GM23338 (cell line): ENCODE results near the gene RGS3. TPM values are rescaled to one million over a fixed set of nuclear protein-coding genes. Genes with fewer than 3 reads are reported as not detected.
A peak's percentile ranks its signal among the peaks of the same experiment; 100 is the strongest.

ENCODE experiments used
- ATAC-seq: fragments of 200-7000 bp; cut with Tn5 transposase; 3 replicates; pipeline ENCODE4 v1.9.1; 2020
- DNase-seq: peaks from one replicate; pipeline ENCODE4 v3.0.0-alpha.2; 2015; ENCODE audit warnings: low spot score
- H2AFZ ChIP-seq: fragments of 200-600 bp; sonication (generic); 2 replicates; pipeline ENCODE4 v1.8.0; 2016; ENCODE audit warnings: antibody characterized with exemption, mild to moderate bottlenecking, moderate library complexity
- H3F3A ChIP-seq: fragments of 200-600 bp; sonication (generic); replicated peaks from 2 replicates; pipeline ENCODE4 v1.8.0; 2017; ENCODE audit warnings: antibody characterized with exemption, mixed run types, low read depth
- H3K27ac ChIP-seq: fragments of 200-600 bp; sonication (generic); 2 replicates; pipeline ENCODE4 v1.6.1; 2016; ENCODE audit warnings: low read depth
- H3K27me3 ChIP-seq: fragments of 200-600 bp; sonication (generic); 2 replicates; pipeline ENCODE4 v1.8.0; 2016; ENCODE audit warnings: mild to moderate bottlenecking, mixed run types, moderate library complexity; ENCODE audit not compliant: insufficient read depth
- H3K36me3 ChIP-seq: fragments of 200-600 bp; sonication (generic); 2 replicates; pipeline ENCODE4 v1.8.0; 2016; ENCODE audit warnings: mild to moderate bottlenecking; ENCODE audit not compliant: insufficient read depth
- H3K4me1 ChIP-seq: fragments of 200-600 bp; sonication (generic); 2 replicates; pipeline ENCODE4 v1.8.0; 2016; ENCODE audit warnings: mild to moderate bottlenecking, moderate library complexity; ENCODE audit not compliant: insufficient read depth
- H3K4me2 ChIP-seq: fragments of 200-600 bp; sonication (generic); 2 replicates; pipeline ENCODE4 v1.7.1; 2017; ENCODE audit warnings: mixed run types
- H3K4me3 ChIP-seq: fragments of 200-600 bp; sonication (generic); 2 replicates; pipeline ENCODE4 v1.6.1; 2016; ENCODE audit warnings: mixed run types
- H3K79me2 ChIP-seq: fragments of 200-600 bp; sonication (generic); replicated peaks from 2 replicates; pipeline ENCODE4 v1.8.0; 2017; ENCODE audit warnings: mild to moderate bottlenecking; ENCODE audit not compliant: insufficient read depth
- H3K9me2 ChIP-seq: fragments of 200-600 bp; sonication (generic); 2 replicates; pipeline ENCODE4 v1.8.0; 2017; ENCODE audit not compliant: insufficient read depth
- H4K20me1 ChIP-seq: fragments of 200-600 bp; sonication (generic); replicated peaks from 2 replicates; pipeline ENCODE4 v1.8.0; 2017; ENCODE audit warnings: mild to moderate bottlenecking; ENCODE audit not compliant: insufficient read depth
- H3K27ac Mint-ChIP-seq: 2 replicates; pipeline ENCODE4 v1.8.0; 2020; ENCODE audit warnings: inconsistent platforms, mild to moderate bottlenecking, moderate library complexity, mixed read lengths
- H3K27me3 Mint-ChIP-seq: 3 replicates; pipeline ENCODE4 v1.8.0; 2022; ENCODE audit warnings: low read depth, mild to moderate bottlenecking, moderate library complexity, mixed read lengths, inconsistent platforms; ENCODE audit not compliant: insufficient read depth, poor library complexity
- H3K36me3 Mint-ChIP-seq: 3 replicates; pipeline ENCODE4 v1.8.0; 2021; ENCODE audit warnings: low read depth, mild to moderate bottlenecking, inconsistent platforms, moderate library complexity, mixed read lengths
- H3K4me1 Mint-ChIP-seq: 3 replicates; pipeline ENCODE4 v1.8.0; 2020; ENCODE audit warnings: mild to moderate bottlenecking, inconsistent platforms, mixed read lengths
- H3K4me3 Mint-ChIP-seq: 3 replicates; pipeline ENCODE4 v1.8.0; 2021; ENCODE audit warnings: moderate library complexity, mild to moderate bottlenecking, inconsistent platforms, mixed read lengths
- H3K9me3 Mint-ChIP-seq: 3 replicates; pipeline ENCODE4 v1.8.0; 2020; ENCODE audit warnings: moderate library complexity, mild to moderate bottlenecking, inconsistent platforms, mixed read lengths
- CREB1 ChIP-seq: fragments of 250-450 bp; sonication (Bioruptor Pico); IDR thresholded peaks from 2 replicates; pipeline ENCODE4 v1.5.0; 2020; ENCODE audit warnings: low read depth, mild to moderate bottlenecking, moderate library complexity
- CTCF ChIP-seq, 2 experiments: fragments of 200-600 bp in 1 of 2; sonication (generic) in 1 of 2; conservative IDR thresholded peaks; 2 replicates each; pipeline versions ENCODE4 v1.5.1 to v1.6.1; 2016 to 2017; ENCODE audit warnings: antibody characterized with exemption in 2 of 2, low read depth in 2 of 2, mild to moderate bottlenecking in 2 of 2, moderate library complexity in 1 of 2
- ETS1 ChIP-seq: IDR thresholded peaks from 2 replicates; pipeline ENCODE4 v1.6.1; 2016; ENCODE audit warnings: antibody characterized with exemption
- EZH2 ChIP-seq: fragments of 200-600 bp; sonication (generic); IDR thresholded peaks from one replicate; pipeline ENCODE4 v1.8.0; 2017; ENCODE audit warnings: antibody characterized with exemption, mild to moderate bottlenecking, low read depth; ENCODE audit not compliant: unreplicated experiment
- EZH2phosphoT487 ChIP-seq: fragments of 200-600 bp; sonication (generic); IDR thresholded peaks from one replicate; pipeline ENCODE4 v1.8.1; 2018; ENCODE audit warnings: antibody characterized with exemption; ENCODE audit not compliant: unreplicated experiment
- JUNB ChIP-seq: IDR thresholded peaks from one replicate; pipeline ENCODE4 v1.6.1; 2016; ENCODE audit warnings: antibody characterized with exemption; ENCODE audit not compliant: unreplicated experiment
- NANOG ChIP-seq: IDR thresholded peaks from 2 replicates; pipeline ENCODE4 v1.6.1; 2016; ENCODE audit warnings: antibody characterized with exemption, borderline replicate concordance
- POLR2AphosphoS5 ChIP-seq: IDR thresholded peaks from 2 replicates; pipeline ENCODE4 v1.6.1; 2016; ENCODE audit warnings: antibody characterized with exemption, low read depth
- REST ChIP-seq: IDR thresholded peaks from one replicate; pipeline ENCODE4 v1.6.1; 2018; ENCODE audit warnings: antibody characterized with exemption; ENCODE audit not compliant: unreplicated experiment
- STAT1 ChIP-seq: IDR thresholded peaks from one replicate; pipeline ENCODE4 v1.6.1; 2016; ENCODE audit warnings: antibody characterized with exemption; ENCODE audit not compliant: unreplicated experiment
- ZNF114 ChIP-seq: fragments of 250-450 bp; sonication (Bioruptor Pico); IDR thresholded peaks from 2 replicates; pipeline ENCODE4 v1.5.0; 2020; ENCODE audit warnings: mild to moderate bottlenecking, moderate library complexity
- ZNF331 ChIP-seq: fragments of 250-450 bp; sonication (Bioruptor Pico); IDR thresholded peaks from 2 replicates; pipeline ENCODE4 v1.5.0; 2020; ENCODE audit warnings: low read depth, mild to moderate bottlenecking, moderate library complexity
- ZNF462 ChIP-seq: fragments of 250-450 bp; sonication (Bioruptor Pico); IDR thresholded peaks from 2 replicates; pipeline ENCODE4 v1.5.0; 2020; ENCODE audit warnings: mild to moderate bottlenecking, moderate library complexity
- polyA plus RNA-seq: library from polyadenylated mRNA; unstranded; fragments of >200 nt; fragmentation: Nextera tagmentation; extraction: Ambion mirVana; gene quantifications from 2 replicates; pipeline ENCODE4 v1.2.1, GENCODE V29; 2016
- total RNA-seq: library from RNA; depleted of rRNA; stranded (reverse); fragments of >200 nt; shearing (Covaris generic); gene quantifications from 2 replicates; pipeline ENCODE4 v1.2.3, GENCODE V29; 2014

Gene RGS3
- total and polyA plus RNA-seq, 2 experiments from 2014 or later, result 14.2 to 24.3 TPM

- H4K20me1 ChIP-seq, result no peaks in the 10 kb centered on the region
- no peaks in the 10 kb centered on the region for H3K27me3 ChIP-seq
- H3K79me2 ChIP-seq, result no peaks in the 10 kb centered on the region
- Mint-ChIP-seq H3K27me3 (no peaks in the 10 kb centered on the region), H3K4me3 (no peak overlapping the region), H3K9me3 (no peaks in the 10 kb centered on the region), H3K36me3 (peaks cover 3% of the 10 kb centered on the region), H3K4me1 (peaks cover 13% of the 10 kb centered on the region), H3K27ac (no peak overlapping the region)
- DNase-seq (no peak), ATAC-seq (peak; percentile 70)
- no peak overlapping the region for H3K27ac ChIP-seq
- H3K4me1 ChIP-seq, result no peaks in the 10 kb centered on the region
- H3K4me2 ChIP-seq, result no peak overlapping the region
- TF ChIP-seq ZNF462 (CRISPR knock-in tag), result no peak
- no peak for TF ChIP-seq CTCF (conservative IDR thresholded peaks at IDR 0.05; ENCODE audit: low read depth in 2 of 2)
- no peak for TF ChIP-seq ZNF331 (CRISPR knock-in tag)
- no peak for TF ChIP-seq EZH2
- TF ChIP-seq REST, result no peak
- no peak for TF ChIP-seq NANOG
- no peak for TF ChIP-seq ETS1
- no peak for TF ChIP-seq ZNF114 (CRISPR knock-in tag)
- no peak for TF ChIP-seq STAT1
- no peak for TF ChIP-seq CREB1
- no peak for TF ChIP-seq JUNB
- TF ChIP-seq EZH2phosphoT487, result no peak
- TF ChIP-seq POLR2AphosphoS5, result no peak
- no peaks in the 10 kb centered on the region for H3K9me2 ChIP-seq
- no peaks in the 10 kb centered on the region for H3F3A ChIP-seq
- H3K36me3 ChIP-seq, result no peaks in the 10 kb centered on the region
- H3K4me3 ChIP-seq, result no peak overlapping the region
- H2AFZ ChIP-seq, result no peak overlapping the region
These were observed 73.1 kb downstream of the RGS3 start for GRCh38 chr9:113536483-113537228.
